GM19455 (cell line): ENCODE data around the gene GLYR1.

ENCODE experiments used
- ATAC-seq: cut with Tn5 transposase; IDR thresholded peaks from one replicate; pipeline ENCODE4 v1.9.1; 2021; ENCODE audit not compliant: unreplicated experiment

The GLYR1 gene

GRCh38 chr16:4813251-4814003, 33.7 kb downstream of the GLYR1 start:
- no peak for ATAC-seq

- no peak for ATAC-seq
Measured at GRCh38 chr16:4811773-4812172, 35.3 kb downstream of the GLYR1 start.

- no peak for ATAC-seq
Measured at GRCh38 chr16:4811242-4811641, 35.8 kb downstream of the GLYR1 start.

GRCh38 chr16:4806280-4806679, 40.8 kb downstream of the GLYR1 start:
- ATAC-seq: no peak

- no peak for ATAC-seq
Measured at GRCh38 chr16:4805231-4805630, 41.9 kb downstream of the GLYR1 start.

GRCh38 chr16:4803898-4804762, 43.0 kb downstream of the GLYR1 start:
- ATAC-seq: no peak

- no peak for ATAC-seq
Measured at GRCh38 chr16:4803401-4803844, 43.7 kb downstream of the GLYR1 start.

- ATAC-seq: peak; percentile 88
Measured at GRCh38 chr16:4802659-4803287, 44.3 kb downstream of the GLYR1 start.

GRCh38 chr16:4801962-4802658, 45.0 kb downstream of the GLYR1 start, which contains the start of gene ROGDI:
Gene ROGDI (minus strand): TSS chr16:4802633. CDS start chr16:4802571, 62 bp downstream.
- peak; percentile 63 for ATAC-seq

GRCh38 chr16:4801051-4801961, 45.8 kb downstream of the GLYR1 start:
- ATAC-seq: no peak

- ATAC-seq: no peak
Measured at GRCh38 chr16:4800290-4801041, 46.6 kb downstream of the GLYR1 start.

GRCh38 chr16:4799171-4799855, 47.8 kb downstream of the GLYR1 start:
- no peak for ATAC-seq

GRCh38 chr16:4798456-4798855, 48.6 kb downstream of the GLYR1 start:
- ATAC-seq: no peak

GRCh38 chr16:4797805-4798252, 49.3 kb downstream of the GLYR1 start:
- no peak for ATAC-seq

- ATAC-seq: no peak
Measured at GRCh38 chr16:4796982-4797804, 49.9 kb downstream of the GLYR1 start.

- ATAC-seq: no peak
Measured at GRCh38 chr16:4795828-4796572, 51.1 kb downstream of the GLYR1 start.
